K562 (cell line): Measurements from ENCODE around the gene ZDHHC11B. TPM values are rescaled to one million over a fixed set of nuclear protein-coding genes. Genes with fewer than 3 reads are reported as not detected.

ENCODE experiments used
- PHB ChIP-seq: fragments of 250-450 bp; sonication (Bioruptor Pico); IDR thresholded peaks from 2 replicates; pipeline ENCODE4 v1.5.0; 2021
- ZNF146 ChIP-seq: IDR thresholded peaks from one replicate; pipeline ENCODE4 v1.6.1; 2018; ENCODE audit warnings: missing compliant biosample characterization; ENCODE audit not compliant: unreplicated experiment
- polyA plus RNA-seq, 8 experiments: library from polyadenylated mRNA; depleted of rRNA in 4 of 8; stranded (reverse) in 5 of 8; unstranded in 3 of 8; fragments of >200 nt; fragmentation: Nextera tagmentation in 2 of 8; fragmentation: Illumina TruSeq in 1 of 8; extraction: Ambion mirVana in 2 of 8; extraction: Trizol in 1 of 8; gene quantifications; 2 replicates each; pipeline versions ENCODE4 v1.2.1 to v1.2.3, GENCODE V29; 2011 to 2014; ENCODE audit warnings: inconsistent platforms in 1 of 8, missing spikeins in 1 of 8
- total RNA-seq, 7 experiments: library from RNA; depleted of rRNA in 6 of 7; stranded (reverse); fragments of >200 nt in 6 of 7; fragmentation: Illumina TruSeq in 2 of 7; extraction: Trizol in 2 of 7; gene quantifications; 2 replicates each; pipeline versions ENCODE4 v1.2.1 to v1.2.3, GENCODE V29; 2011 to 2021; ENCODE audit warnings: low replicate concordance in 1 of 7
- TF ChIP-seq, protein P1 (sequence below): fragments of 450-650 bp; IDR thresholded peaks from 2 replicates; pipeline ENCODE4 v1.6.1; 2016; ENCODE audit warnings: mild to moderate bottlenecking, moderate library complexity
- TF ChIP-seq, protein P2 (sequence below): sonication (generic); formaldehyde crosslinking; IDR thresholded peaks from 2 replicates; pipeline ENCODE4 v1.8.1; 2023; ENCODE audit warnings: missing genetic modification reagents, mild to moderate bottlenecking, borderline replicate concordance

Gene ZDHHC11B
- total and polyA plus RNA-seq, 9 of the 15 experiments (the other 6 are each of a cell fraction or from before 2014, with no cell fraction given): 0.03 to 0.23 (median 0.15) TPM; not detected in 3

DNA sequence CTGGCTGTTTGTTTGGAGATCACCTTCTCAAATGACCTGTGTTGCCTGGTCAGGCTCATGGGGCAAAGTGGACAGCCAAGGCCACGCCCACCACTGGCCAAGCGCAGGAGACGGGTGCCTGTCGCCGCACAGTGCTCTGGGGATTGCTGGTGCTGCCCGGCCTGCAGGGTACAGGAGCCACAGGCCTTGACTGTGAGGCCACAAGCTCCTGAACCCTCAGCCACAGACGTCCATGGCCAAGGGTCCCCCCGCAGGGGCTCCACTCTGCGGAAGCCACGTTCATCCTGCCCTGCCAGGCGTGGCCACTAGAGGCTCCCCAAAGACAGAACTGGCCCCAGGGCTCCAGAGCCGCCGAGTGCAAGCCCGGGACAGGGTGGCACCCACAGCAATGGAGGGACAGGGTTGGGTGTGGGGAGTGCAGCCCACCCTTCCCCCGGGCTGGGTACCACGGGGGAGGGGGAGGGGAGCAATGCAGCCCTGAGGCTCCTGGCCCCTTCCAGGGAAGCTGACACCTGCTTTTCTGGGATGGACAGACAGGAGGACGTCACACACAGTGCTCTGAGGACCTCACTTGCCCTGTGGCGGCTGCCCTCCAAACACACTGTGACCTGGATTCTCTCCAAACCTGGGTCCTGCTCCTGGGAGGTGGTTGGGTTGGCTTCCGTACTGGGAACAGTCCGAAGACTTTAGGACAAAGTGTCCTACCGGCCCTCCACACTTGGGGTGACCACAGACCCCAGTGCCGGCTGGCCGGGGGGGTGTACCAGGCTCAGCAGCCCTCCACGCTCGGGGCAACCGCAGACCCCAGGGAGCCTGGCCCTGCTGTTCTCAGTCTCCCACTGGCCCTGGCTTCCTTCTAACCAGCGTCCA, 112.8 kb downstream of the ZDHHC11B start (continued):
- TF ChIP-seq, protein P1, sequence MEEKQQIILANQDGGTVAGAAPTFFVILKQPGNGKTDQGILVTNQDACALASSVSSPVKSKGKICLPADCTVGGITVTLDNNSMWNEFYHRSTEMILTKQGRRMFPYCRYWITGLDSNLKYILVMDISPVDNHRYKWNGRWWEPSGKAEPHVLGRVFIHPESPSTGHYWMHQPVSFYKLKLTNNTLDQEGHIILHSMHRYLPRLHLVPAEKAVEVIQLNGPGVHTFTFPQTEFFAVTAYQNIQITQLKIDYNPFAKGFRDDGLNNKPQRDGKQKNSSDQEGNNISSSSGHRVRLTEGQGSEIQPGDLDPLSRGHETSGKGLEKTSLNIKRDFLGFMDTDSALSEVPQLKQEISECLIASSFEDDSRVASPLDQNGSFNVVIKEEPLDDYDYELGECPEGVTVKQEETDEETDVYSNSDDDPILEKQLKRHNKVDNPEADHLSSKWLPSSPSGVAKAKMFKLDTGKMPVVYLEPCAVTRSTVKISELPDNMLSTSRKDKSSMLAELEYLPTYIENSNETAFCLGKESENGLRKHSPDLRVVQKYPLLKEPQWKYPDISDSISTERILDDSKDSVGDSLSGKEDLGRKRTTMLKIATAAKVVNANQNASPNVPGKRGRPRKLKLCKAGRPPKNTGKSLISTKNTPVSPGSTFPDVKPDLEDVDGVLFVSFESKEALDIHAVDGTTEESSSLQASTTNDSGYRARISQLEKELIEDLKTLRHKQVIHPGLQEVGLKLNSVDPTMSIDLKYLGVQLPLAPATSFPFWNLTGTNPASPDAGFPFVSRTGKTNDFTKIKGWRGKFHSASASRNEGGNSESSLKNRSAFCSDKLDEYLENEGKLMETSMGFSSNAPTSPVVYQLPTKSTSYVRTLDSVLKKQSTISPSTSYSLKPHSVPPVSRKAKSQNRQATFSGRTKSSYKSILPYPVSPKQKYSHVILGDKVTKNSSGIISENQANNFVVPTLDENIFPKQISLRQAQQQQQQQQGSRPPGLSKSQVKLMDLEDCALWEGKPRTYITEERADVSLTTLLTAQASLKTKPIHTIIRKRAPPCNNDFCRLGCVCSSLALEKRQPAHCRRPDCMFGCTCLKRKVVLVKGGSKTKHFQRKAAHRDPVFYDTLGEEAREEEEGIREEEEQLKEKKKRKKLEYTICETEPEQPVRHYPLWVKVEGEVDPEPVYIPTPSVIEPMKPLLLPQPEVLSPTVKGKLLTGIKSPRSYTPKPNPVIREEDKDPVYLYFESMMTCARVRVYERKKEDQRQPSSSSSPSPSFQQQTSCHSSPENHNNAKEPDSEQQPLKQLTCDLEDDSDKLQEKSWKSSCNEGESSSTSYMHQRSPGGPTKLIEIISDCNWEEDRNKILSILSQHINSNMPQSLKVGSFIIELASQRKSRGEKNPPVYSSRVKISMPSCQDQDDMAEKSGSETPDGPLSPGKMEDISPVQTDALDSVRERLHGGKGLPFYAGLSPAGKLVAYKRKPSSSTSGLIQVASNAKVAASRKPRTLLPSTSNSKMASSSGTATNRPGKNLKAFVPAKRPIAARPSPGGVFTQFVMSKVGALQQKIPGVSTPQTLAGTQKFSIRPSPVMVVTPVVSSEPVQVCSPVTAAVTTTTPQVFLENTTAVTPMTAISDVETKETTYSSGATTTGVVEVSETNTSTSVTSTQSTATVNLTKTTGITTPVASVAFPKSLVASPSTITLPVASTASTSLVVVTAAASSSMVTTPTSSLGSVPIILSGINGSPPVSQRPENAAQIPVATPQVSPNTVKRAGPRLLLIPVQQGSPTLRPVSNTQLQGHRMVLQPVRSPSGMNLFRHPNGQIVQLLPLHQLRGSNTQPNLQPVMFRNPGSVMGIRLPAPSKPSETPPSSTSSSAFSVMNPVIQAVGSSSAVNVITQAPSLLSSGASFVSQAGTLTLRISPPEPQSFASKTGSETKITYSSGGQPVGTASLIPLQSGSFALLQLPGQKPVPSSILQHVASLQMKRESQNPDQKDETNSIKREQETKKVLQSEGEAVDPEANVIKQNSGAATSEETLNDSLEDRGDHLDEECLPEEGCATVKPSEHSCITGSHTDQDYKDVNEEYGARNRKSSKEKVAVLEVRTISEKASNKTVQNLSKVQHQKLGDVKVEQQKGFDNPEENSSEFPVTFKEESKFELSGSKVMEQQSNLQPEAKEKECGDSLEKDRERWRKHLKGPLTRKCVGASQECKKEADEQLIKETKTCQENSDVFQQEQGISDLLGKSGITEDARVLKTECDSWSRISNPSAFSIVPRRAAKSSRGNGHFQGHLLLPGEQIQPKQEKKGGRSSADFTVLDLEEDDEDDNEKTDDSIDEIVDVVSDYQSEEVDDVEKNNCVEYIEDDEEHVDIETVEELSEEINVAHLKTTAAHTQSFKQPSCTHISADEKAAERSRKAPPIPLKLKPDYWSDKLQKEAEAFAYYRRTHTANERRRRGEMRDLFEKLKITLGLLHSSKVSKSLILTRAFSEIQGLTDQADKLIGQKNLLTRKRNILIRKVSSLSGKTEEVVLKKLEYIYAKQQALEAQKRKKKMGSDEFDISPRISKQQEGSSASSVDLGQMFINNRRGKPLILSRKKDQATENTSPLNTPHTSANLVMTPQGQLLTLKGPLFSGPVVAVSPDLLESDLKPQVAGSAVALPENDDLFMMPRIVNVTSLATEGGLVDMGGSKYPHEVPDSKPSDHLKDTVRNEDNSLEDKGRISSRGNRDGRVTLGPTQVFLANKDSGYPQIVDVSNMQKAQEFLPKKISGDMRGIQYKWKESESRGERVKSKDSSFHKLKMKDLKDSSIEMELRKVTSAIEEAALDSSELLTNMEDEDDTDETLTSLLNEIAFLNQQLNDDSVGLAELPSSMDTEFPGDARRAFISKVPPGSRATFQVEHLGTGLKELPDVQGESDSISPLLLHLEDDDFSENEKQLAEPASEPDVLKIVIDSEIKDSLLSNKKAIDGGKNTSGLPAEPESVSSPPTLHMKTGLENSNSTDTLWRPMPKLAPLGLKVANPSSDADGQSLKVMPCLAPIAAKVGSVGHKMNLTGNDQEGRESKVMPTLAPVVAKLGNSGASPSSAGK: no peak
- TF ChIP-seq, protein P2, sequence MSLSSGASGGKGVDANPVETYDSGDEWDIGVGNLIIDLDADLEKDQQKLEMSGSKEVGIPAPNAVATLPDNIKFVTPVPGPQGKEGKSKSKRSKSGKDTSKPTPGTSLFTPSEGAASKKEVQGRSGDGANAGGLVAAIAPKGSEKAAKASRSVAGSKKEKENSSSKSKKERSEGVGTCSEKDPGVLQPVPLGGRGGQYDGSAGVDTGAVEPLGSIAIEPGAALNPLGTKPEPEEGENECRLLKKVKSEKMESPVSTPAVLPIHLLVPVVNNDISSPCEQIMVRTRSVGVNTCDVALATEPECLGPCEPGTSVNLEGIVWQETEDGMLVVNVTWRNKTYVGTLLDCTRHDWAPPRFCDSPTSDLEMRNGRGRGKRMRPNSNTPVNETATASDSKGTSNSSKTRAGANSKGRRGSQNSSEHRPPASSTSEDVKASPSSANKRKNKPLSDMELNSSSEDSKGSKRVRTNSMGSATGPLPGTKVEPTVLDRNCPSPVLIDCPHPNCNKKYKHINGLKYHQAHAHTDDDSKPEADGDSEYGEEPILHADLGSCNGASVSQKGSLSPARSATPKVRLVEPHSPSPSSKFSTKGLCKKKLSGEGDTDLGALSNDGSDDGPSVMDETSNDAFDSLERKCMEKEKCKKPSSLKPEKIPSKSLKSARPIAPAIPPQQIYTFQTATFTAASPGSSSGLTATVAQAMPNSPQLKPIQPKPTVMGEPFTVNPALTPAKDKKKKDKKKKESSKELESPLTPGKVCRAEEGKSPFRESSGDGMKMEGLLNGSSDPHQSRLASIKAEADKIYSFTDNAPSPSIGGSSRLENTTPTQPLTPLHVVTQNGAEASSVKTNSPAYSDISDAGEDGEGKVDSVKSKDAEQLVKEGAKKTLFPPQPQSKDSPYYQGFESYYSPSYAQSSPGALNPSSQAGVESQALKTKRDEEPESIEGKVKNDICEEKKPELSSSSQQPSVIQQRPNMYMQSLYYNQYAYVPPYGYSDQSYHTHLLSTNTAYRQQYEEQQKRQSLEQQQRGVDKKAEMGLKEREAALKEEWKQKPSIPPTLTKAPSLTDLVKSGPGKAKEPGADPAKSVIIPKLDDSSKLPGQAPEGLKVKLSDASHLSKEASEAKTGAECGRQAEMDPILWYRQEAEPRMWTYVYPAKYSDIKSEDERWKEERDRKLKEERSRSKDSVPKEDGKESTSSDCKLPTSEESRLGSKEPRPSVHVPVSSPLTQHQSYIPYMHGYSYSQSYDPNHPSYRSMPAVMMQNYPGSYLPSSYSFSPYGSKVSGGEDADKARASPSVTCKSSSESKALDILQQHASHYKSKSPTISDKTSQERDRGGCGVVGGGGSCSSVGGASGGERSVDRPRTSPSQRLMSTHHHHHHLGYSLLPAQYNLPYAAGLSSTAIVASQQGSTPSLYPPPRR (CRISPR knock-in tag): no peak
- TF ChIP-seq PHB (CRISPR knock-in tag): no peak
- no peak for TF ChIP-seq ZNF146 (CRISPR knock-in tag)
